Activated CD8-positive, alpha-beta memory T cell treated with anti-CD3 and anti-CD28 coated beads, Interleukin-2, amount 50 U/mL, for 48 hours (primary cell): ENCODE results near the gene RPL18.

Experiments used
- DNase-seq: peaks from one replicate; pipeline ENCODE4 v3.0.0-alpha.2; 2020

RPL18 gene

DNA sequence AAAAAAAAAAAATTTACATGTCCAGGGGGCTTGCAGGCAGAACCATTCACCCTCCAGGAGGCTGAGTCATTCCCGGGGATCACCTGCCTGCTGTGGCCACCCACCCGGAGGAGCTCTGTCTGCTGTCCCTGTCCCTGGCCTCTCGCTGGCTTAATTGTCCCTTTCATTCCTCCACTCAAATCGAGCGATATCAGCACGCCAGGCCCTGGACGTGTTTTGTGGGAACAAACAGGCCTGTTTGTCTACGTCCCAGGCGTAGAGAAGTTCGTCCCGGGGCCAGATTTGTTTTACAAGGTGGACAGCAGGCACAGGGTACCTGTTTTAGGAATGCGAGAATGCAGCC lies 45.8 kb downstream of the RPL18 start:
- DNase-seq, result no peak

DNA sequence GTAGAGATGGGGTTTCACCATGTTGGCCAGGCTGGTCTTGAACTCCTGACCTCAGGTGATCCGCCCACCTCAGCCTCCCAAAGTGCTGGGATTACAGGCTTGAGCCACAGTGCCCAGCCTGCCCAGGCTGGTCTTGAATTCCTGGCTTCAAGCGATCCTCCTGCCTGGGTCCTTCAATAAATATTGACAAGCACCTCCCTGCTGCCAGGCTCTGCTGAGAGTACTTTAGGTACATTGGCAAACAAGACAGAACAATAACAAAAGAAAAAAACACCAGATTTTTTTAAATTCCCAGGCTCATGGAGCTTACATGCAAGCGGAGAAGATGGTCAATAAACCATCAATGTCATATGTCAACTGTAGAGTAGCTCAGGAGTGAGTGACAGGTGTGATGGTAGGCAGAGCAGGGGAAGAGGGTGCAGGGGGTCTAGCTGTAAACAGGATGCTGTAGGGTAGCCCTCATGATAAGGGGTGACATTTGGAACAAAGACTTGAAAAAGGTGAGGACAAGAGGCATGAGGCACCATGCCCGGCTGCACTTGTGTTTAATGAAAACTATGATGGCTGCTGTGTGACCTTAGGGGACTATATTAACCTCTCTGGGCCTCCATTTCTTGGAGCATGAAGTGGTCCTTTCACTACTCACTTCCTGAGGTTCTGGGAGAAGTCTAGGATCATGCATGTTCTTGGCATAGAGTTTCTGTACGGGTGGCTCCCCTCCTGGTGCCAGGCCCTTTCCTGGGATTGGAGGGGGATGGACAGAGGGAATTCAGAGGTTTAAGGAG lies 47.4 kb downstream of the RPL18 start:
- DNase-seq, result no peak

DNA sequence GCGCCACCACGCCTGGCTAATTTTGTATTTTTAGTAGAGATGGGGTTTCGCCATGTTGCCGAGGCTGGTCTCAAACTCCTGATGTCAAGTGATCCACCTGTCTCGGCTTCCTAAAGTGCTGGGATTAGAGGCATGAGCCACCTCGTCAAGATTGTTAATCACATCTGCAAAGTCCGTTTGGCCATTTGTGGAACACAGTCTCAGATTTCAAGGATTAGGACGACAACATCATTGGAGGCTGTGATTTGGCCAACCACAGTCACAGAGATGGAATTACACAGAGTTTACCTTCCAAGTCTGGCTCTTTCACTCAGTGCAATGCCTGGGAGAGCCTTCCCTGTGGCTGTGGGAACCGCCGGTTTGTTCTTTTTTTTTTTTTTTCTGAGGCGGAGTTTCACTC lies 49.2 kb downstream of the RPL18 start:
- no peak for DNase-seq

DNA sequence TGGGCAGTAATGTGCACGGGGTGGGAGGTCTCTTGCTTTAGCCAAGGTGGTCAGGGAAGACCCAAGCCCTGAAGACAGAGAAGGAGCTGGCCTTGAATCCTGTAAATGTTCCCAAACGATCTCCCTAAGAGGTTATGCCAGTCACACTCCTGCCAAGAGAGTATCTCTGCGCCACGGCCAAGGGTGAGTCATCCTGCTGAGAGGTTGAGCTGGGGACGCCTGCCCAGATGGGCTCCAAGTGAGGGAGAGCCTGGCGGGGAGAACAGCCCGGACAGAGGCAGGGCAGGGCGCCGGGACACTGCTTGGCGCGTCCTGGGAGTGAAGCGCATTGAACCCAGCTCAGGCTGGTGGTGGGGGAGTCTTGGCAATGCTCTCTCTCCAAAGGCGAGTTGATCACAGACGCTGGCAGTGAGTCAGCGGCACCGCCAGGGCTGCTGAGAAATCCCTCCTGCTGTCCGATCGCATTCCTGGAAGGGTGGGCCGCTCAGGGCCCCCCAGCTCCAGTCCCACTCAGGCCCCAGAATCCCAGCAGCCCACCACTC lies 50.6 kb downstream of the RPL18 start:
- no peak for DNase-seq
